SW480 (cell line): Measurements from ENCODE around the gene PCYT1B.

ENCODE experiments used
- DNase-seq: peaks from one replicate; pipeline ENCODE4 v3.0.0-alpha.2; 2016; ENCODE audit warnings: low spot score

The PCYT1B gene

GRCh38 chrX:24526616-24527015 lies 120.5 kb downstream of the PCYT1B start:
- no peak for DNase-seq

- DNase-seq, result no peak
These were observed 121.7 kb downstream of the PCYT1B start for GRCh38 chrX:24525455-24525854.

- DNase-seq, result no peak
These were observed 126.7 kb downstream of the PCYT1B start for GRCh38 chrX:24520472-24520871.

GRCh38 chrX:24515447-24515846 lies 131.7 kb downstream of the PCYT1B start:
- no peak for DNase-seq

GRCh38 chrX:24513416-24513815 lies 133.7 kb downstream of the PCYT1B start:
- DNase-seq, result no peak

GRCh38 chrX:24508375-24508774 lies 138.8 kb downstream of the PCYT1B start:
- DNase-seq, result no peak
